ENCODE measurements around the gene OR4C45.
"Not testable (repeated sequence)": the region's sequence is repeated elsewhere in the genome, so short reads cannot be mapped to it uniquely, and the experiment has no call there.

The OR4C45 gene

GRCh38 chr11:50032574-50032973, at the start of gene OR4C45:
Gene OR4C45, plus strand, starts transcription at chr11:50032874.
- no peak for DNase-seq

- no peak for DNase-seq
These were observed 37.1 kb upstream of the OR4C45 start for GRCh38 chr11:49995565-49995964.

GRCh38 chr11:50030193-50030592, 2.5 kb upstream of the OR4C45 start:
- no peak for DNase-seq

GRCh38 chr11:50036239-50036638, 3.6 kb downstream of the OR4C45 start:
- not testable (repeated sequence) for DNase-seq

GRCh38 chr11:50037251-50037650, 4.6 kb downstream of the OR4C45 start:
- DNase-seq, result no peak

GRCh38 chr11:50044647-50045046, 12.0 kb downstream of the OR4C45 start:
- no peak for DNase-seq

GRCh38 chr11:50063056-50063455, 30.4 kb downstream of the OR4C45 start:
- not testable (repeated sequence) for DNase-seq

GRCh38 chr11:50070389-50070788, 37.7 kb downstream of the OR4C45 start:
- DNase-seq, result no peak

GRCh38 chr11:50071584-50072225, 39.0 kb downstream of the OR4C45 start:
- DNase-seq, result no peak

GRCh38 chr11:50072226-50073112, 39.8 kb downstream of the OR4C45 start:
- DNase-seq, result no peak

- DNase-seq, result no peak
These were observed 40.7 kb downstream of the OR4C45 start for GRCh38 chr11:50073113-50074105.

- no peak for DNase-seq
These were observed 41.5 kb downstream of the OR4C45 start for GRCh38 chr11:50074161-50074560.

GRCh38 chr11:50075856-50076255, 43.2 kb downstream of the OR4C45 start:
- no peak for DNase-seq

GRCh38 chr11:50077526-50077925, 44.9 kb downstream of the OR4C45 start:
- DNase-seq, result no peak

GRCh38 chr11:50078001-50078400, 45.3 kb downstream of the OR4C45 start:
- DNase-seq, result no peak

GRCh38 chr11:50078946-50079345, 46.3 kb downstream of the OR4C45 start:
- DNase-seq, result not testable (repeated sequence)

- DNase-seq, result no peak
These were observed 47.6 kb downstream of the OR4C45 start for GRCh38 chr11:50080256-50080655.

Data from right hindlimb (tissue), 1 donor.